IPS DF 19.7 (cell line): Measurements from ENCODE around the gene HDAC4.

ENCODE experiments used
- DNase-seq: peaks from one replicate; pipeline ENCODE4 v3.0.0-alpha.2; 2013; ENCODE audit warnings: low read depth, low spot score

The HDAC4 gene

DNA sequence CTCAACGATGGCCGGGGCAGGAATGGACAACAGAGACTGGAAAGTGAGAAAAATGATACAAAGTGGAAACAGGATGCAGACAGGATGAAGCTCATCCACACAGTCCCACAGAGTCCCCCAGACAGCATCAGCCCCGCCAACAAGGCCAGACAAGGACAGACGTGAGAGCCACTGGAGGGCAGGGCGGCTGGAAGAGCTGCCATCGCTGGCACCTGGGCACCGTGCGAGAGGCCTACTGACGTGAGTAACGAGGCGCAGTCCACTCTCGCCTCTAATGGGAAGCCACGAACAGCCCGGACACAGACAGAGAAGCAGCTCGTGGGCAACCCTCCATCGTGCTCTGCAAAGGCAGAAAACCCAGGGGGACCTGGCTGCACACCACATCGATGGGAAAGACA, 17.1 kb downstream of the HDAC4 start:
- DNase-seq: no peak

DNA sequence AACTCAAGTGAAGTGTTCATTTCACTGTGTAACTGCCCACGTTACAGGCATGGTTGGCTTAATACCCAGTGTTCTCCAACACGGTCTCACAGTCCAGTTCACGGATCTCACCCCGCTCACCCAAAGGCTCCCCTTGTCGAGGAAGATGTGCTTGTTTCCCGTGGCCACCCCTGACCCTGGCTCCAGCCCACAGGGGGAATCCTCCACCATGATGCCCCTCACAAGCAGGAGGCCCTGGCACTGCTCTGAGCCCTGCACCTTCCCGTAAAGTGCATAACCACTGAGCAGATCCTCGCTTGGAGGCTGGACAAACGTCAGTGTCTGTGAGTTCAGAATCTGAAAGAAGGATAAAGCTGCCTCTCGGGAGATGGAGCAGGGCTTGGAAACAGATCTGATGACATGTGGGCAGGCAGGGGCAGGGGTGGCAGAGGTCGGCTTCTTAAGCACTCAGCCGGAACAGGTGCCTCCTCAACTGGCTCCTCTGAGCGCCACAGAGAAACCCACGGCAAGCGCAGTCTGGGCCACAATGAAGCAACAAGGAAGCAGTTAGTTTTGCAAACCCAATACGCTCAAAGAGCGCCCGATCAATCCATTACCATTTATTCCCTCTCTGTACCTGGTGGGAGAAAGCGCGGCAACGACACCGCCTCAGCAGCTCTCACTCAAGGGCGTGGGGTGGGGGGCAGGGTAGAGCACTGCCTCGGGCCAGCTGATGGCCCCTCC, 17.6 kb downstream of the HDAC4 start:
- no peak for DNase-seq

DNA sequence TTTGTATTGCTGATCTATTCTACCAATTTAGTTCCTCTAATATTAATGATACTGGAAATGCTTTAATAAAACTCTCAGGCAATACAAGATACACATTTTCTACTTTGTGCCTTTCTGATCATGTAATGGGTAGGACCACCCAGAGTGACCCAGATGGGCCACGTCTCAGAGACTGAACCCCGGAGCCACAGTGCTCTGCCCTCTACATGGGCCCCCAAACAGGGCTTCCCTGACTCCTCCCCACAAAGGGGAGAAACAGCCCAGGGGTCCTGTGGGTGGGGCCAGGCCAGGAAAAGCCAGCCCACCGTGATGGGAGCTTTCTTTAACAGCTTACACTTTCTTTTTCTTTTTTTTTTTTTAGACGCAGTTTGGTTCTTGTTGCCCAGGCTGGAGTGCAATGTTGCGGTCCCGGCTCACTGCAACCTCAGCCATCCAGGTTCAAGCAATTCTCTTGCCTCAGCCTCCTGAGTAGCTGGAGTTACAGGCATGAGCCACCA, 18.4 kb downstream of the HDAC4 start:
- no peak for DNase-seq

DNA sequence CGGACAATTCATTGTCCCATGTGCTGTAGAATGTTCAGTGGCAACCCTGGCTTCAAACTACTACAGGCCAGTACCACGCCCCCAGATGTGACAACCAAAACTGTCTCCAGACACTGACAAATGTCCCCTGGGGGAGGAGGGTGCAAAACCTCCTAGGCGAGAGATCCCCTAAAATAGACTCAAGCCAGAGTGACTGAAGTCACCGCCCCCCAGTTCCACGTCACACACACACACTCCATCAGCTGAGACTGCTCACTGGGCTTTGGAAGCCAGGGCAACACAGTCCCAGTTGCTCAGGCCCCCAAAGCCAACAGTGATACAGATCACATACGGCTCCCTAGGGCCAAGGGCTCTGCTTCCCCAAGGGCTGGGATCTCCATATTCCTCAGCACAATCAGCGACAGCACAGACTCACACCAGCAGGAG, 19.1 kb downstream of the HDAC4 start:
- DNase-seq: no peak

DNA sequence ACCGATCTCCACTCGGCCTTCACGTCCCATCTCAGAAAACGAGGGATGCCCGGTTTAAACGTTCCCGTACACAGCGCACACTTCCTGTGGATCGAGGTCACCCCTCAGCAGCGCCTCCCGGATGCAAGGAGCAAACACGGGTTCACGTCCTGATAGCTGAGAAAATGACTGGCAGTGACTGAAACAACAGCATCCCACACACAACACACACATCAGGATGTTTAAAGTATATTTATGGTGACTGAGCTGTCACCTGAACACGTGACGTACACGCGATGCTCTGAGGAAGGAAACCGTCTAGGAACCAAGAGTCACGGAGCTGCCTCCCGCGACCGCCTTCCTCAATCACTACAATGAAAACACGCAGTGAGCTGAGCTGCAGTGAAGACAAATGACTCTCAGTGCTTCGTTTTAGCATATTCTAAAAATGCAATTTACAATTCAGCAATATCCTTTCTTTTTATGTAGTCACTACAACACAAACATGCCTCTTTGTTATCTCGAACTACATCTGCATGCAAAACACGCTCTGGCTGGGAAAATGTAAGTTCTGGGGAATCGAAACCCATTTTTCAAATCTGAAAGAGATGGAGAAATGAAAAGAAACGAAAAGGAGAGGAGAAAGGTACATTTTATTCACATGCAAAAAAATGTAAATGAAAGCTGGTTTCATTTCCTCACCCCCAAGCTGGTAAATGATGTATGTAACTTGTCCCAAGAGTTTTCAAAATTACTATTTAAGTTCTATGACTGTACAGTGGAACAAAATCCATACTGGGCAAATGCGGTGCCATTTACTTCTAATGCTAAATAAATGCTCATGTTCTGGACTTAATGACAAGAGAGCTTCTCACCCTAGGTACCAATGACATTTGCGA, 19.8 kb downstream of the HDAC4 start:
- DNase-seq: no peak

DNA sequence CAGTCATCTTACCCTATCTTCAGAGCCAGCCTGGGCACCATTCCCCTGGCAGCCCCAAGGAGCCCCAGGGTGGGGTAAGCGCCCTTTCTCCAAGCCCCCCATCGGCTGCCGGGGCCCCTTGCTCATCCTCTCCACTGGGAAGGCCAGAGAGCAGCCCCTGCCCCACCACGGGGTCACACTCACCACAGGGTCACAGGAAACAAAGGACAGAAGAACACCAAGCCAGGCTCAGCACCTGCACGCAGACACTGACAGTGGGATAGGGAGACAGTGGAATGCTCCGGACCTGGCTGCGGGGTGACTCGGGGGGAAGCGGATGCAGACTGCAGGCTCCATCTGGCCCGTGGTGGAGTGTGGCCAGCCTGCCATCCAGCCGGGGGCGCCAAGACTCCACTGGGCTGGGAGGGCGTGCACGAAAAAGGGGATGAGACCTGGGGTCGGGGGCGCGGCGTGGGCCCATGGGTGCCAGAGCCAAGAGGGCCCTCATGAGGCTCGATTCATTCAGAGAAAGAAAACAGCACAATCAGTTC, 21.1 kb downstream of the HDAC4 start:
- DNase-seq: no peak

DNA sequence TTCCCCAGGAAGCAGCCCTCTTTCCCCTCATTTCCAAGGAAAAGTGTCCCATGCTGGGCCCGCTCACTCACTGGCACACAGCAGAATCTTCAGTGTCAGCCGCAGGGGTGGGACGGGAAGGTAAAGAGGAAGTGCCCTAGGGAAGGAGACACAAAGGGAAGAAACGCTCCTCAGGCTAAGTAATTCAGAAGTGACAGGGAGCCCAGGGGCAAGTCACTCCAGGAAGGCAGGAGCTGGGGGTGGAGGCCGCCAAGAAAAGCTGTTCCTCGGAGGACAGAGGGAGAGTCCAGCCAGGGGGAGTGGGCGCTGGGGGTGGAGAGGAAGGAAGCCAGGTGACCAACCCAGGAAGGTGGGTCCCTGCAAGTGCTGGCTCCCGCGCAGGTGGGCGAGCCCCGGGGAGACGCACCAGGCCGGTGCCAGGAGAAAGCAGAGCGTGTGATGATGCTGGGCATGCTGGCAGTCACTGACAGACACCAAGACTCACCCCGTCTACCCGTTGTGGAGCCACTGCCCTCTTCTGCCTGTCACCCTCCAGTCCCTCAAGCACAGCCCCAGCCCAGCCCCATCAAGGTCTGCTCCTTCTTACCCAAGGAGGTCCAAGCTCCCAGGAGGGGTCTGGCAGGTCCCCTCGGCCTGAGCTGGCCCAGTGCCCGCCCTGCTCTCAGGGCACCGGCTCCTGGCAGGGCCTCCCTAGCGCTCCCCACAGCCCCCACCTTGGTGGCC, 21.7 kb downstream of the HDAC4 start:
- DNase-seq: no peak

DNA sequence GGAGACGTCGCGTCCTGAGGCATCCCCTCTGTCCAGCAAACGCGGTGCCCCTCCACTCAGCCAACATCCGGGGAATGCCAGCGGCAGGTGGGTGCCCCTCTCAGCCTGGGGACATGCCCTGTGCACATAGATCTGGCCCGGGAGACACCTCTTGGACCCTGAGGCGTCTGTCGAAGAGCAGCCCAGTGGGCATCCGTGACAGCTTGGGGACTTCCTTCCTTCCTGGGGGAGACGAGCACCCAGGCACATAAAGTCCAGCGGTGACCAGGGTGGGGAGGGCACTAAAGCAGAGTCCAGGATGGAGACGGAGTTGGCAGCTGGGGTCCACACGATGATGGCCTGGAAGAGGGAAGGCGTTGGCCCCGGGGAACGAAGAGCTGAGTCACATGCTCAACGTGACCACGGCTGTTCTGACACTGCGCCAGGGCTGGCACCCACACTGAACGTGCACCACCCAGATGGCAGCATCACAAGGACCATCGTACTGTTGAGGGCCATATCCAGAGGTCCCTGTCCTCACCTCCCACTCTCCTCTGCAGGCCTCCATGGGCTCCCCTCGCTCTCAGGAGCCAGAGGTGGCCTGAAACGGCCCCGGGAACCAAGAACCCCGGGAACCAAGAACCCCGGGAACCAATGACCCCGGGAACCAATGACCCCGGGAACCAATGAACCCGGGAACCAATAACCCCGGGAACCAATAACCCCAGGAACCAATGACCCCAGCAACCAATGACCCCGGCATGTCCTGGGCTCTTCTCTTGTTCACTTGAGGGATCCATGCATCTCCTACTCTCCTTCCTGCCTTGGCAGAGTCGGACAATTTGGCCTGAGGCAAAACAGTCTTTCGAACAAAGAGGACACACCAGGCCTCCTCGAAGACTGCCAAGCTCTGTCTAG, 22.6 kb downstream of the HDAC4 start:
- DNase-seq: no peak

DNA sequence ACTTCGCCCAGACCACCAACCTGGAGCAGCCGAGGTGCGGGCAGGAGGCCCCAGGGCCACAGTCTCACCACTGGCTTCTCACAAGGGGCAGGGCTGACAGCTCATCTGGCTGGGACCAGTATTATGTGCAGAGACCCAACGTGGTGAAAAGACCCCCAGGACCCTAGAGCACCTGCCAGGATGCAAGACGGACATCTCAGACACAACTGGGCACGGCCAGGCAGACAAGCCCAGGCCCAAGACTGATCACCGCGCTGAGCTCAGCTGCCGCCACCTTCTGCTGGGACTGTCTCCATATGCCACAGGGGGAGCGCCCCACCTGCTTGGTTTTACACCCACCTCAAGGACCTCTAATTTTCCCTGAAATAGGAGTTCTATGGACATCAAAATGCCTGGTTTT, 23.2 kb downstream of the HDAC4 start:
- no peak for DNase-seq

DNA sequence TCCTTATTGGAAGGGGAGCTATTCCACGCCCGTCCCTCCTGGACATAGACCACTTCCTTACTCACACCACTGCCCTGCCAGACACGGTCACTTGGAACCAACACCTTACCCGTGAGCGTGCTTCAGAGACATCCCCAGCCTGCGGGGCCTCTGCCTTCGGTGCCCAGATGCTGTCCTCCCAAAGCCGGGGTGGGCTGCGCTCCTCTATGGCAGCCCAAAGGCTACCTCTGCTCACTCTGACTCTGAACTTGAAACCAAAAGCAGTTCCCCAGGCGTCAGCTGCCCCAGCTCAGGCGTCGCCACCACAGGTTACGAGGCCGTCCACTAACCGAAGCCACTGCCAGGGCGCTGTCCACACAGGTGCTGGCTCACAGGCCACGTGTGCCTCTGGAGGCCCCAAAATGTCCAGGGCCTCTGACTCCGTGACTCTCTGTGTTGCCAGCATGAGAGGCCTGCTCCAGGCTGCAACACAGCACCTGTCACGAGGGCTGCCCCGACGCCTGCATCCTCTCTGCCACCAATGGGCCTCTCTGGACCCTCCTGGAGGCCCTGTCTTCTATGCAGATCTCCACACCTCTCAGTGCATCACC, 23.8 kb downstream of the HDAC4 start:
- no peak for DNase-seq

DNA sequence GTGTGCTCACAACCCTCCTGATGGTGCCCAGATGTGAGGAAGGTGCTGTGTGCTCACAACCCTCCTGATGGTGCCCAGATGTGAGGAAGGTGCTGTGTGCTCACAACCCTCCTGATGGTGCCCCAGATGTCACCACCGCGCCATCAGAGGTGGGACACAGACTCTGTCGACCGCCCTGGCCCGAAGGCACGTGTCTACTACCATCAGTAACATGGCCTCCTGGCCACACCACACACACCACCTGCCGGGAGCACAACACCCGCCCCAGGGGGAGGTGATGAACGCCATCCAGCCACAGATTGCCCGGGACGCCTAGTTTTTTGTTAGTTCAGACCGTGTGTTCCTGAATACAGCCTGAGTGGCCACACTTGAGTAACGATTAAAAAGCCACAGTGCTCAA, 24.5 kb downstream of the HDAC4 start:
- DNase-seq: no peak

DNA sequence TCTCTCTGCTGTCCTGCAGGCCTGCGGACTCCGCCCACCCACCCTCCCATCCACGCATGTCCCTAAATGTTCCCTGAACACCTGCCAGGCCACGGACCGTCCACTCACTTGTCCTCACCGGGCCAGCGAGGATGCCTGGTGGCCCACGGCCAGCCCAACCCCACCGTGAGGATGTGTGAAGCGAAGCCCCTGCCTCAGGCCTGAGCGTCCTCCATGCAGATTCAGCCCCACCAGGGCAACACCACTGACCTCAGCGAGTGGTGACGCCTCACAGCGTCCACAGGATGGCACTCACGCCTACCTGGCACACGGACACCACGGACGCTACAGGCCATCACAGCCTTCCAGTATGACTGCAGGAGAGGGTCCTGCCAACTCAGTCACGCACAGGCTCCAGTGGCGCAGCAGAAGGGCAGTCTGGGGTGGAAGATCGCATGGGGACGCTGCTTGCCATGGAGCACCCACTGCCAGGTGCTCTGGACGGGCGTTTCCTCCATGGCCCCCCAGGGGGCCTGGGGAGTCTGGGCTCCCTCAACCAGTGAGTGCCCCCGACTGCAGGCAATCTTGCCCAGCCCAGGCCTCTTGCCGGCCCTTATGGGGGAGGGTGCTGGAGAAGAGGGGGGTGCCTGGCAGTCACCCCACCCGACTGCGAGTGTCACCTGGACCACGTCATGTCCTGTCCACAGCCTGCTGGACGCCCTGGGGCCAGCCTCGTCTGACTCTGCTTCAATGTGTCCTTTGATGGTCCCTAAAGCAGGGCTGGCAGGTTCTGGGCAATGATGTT, 25.4 kb downstream of the HDAC4 start:
- DNase-seq: no peak

DNA sequence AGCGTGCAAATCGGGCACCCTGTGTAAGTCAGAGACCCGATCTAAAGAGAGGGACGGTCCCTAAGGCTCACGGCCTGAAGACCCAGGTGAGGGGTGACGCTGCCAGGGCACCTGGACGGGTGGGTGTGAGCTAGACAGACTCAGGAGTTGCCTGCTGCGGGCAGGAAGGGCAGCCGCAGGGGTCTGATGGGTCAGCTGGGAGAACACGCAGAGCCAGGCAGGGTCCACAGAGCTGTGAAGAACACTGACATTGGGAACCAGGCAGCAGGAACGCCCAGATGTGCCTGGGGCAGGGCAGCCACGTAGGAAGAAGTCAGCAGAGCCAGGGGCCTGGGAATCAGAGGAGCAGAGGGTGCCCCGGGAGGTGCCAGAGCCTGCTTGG, 25.9 kb downstream of the HDAC4 start:
- no peak for DNase-seq

DNA sequence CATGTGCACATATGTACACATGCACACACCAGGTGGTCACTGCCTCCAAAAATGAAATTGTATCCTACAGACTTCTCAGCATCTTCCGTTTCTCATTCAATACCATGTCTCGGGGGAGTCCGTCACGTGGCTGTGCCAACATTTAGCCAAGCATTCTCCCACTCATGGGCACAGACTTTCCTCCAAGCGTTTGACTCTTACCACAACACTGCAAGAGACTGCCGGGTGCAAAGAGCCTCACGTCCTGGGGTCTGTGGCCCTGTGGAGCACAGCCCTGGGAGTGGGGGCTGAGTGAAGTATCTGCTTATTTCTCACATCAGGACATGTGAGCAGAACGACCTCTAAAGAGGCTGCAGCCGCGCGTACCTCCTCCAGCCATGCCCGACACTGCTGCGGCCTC, 28.0 kb downstream of the HDAC4 start:
- DNase-seq: no peak

DNA sequence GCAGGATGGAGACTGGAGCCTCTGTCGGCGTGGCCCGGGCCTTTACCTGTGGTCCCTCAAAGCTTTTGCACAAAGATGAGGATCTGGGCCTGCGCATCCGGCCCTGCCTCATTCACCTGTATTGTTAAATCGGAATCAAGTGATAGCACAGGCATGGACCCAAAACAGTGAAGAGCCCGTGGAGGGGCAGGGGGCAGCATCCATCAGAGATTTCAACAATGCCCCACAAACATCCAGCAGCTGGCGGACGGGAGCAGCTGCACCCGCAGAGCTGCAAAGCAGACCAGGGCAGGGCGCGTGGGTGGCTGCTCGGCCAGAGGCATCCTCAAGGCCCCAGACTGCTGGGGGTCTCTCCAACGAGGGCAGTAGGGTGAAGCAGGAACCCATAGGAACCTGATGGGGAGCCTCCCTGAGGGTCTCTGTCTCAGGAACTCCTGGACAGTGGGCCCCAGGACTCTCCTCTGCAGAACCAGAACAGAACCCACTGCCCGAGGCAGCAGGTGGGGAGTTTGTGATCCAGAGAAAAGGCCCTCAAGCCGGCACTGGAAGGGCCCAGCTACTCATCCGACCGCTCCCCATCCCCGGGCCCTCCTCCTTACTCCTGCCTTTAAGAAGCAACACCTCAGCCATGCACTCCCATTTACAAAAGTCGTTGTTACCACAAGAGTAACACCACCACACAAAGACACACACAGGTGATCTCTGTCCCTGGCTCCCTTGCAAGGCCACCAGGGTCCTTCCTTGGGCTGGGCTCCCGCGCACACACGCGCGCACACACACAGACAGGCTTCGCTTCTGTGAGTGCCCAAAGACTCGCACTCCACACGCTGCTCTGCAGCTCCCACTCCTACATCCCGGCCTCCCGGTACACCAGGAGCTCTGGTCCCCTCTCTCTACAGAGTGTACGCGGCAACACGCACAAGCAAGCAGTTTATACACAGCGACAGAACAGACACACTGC, 28.8 kb downstream of the HDAC4 start:
- DNase-seq: no peak

DNA sequence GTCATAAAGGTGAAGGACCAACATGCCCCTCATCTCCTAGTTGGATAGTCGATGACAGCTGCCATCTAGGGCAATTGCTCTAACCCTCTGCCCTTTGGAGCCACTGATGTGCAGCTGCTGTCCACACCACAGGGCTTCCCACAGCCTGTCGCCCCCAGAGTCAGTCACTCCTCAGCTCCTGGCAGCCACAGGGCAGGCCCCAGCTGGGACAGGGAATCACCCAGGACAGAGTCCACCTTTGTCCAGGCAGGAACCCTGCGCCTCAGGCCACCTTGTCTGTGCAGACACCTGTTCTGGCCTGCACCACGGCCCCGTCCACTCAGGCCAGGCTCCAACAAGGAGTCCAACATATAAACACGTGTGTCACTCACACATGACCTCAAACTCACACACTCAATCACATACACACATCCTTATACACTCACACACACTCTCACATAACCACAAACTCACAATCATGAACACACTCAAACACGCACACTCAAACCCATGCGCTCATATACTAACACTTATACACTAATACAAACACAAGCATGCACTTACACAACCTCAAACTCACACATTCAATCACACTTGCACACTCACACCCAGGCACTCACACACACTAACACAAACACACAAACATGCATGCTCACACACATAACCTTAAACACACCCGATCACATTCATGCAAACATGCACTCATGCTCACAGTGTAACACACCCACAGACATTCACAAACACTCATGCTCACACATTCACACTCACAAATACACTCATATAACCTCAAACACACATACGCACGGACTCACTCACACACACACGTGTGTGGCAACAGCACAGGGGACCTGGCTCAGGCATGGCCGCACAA, 29.7 kb downstream of the HDAC4 start:
- DNase-seq: no peak

DNA sequence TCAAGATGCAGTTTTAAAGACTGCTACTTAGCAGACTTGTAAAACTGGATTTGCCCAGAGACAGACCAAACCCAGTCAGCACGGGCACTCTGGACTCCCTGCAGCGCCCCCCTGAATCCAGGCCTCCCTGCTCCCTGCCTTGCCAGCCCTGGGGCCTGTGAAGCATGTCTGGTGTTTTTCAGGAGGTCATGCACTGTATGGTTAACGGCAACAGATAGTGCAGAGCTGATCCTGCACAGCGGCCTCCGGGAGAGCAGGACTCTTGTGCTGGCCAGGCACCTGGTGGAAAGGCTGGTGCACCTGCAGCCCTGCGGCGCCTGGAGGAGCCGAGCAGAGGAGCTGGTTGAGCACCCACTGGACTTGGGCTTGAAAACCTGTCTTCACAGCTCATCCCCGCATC, 30.4 kb downstream of the HDAC4 start:
- no peak for DNase-seq
